H1 (cell line): Measurements from ENCODE around the gene ARPC2. TPM values are rescaled to one million over a fixed set of nuclear protein-coding genes. Genes with fewer than 3 reads are reported as not detected.

ENCODE experiments used
- GABPA ChIP-seq: IDR thresholded peaks from 2 replicates; pipeline ENCODE4 v1.6.1; 2011; ENCODE audit warnings: mild to moderate bottlenecking, low read length, moderate library complexity, borderline replicate concordance; ENCODE audit not compliant: insufficient read depth
- GTF2F1 ChIP-seq: IDR thresholded peaks from 2 replicates; pipeline ENCODE4 v1.6.1; 2012; ENCODE audit warnings: low read depth, low read length, improper control_type of control experiment, borderline replicate concordance
- HDAC6 ChIP-seq: IDR thresholded peaks from one replicate; pipeline ENCODE4 v1.7.1; 2012; ENCODE audit warnings: low read depth, mild to moderate bottlenecking, inconsistent platforms, low read length, moderate library complexity
- TCF12 ChIP-seq: IDR thresholded peaks from 2 replicates; pipeline ENCODE4 v1.6.1; 2011; ENCODE audit warnings: low read depth, mild to moderate bottlenecking, low read length
- USF2 ChIP-seq: IDR thresholded peaks from 2 replicates; pipeline ENCODE4 v1.6.1; 2011; ENCODE audit warnings: low read length, improper control_type of control experiment
- polyA plus RNA-seq, 7 experiments: library from polyadenylated mRNA; depleted of rRNA in 3 of 7; stranded (reverse) in 5 of 7; unstranded in 2 of 7; fragments of >200 nt in 5 of 7; fragments of 200-250 nt in 2 of 7; gene quantifications; 1 replicate in 5 of 7; 2 replicates in 1 of 7; 4 replicates in 1 of 7; pipeline versions ENCODE4 v1.2.1 to v1.2.3, GENCODE V29; 2011 to 2013; ENCODE audit warnings: missing spikeins in 2 of 7, mixed read lengths in 2 of 7
- total RNA-seq: library from RNA; stranded (reverse); fragmentation: NEBNext Ultra II Directional; extraction: Animal tissue kit (Norgen Biotek cat#: 25700); gene quantifications from 2 replicates; pipeline ENCODE4 v1.2.1, GENCODE V29; 2021
- TF ChIP-seq, protein P1 (sequence below): fragments of 300-600 bp; sonication (generic); IDR thresholded peaks from 2 replicates; pipeline ENCODE4 v1.7.1; 2012; ENCODE audit warnings: low read length, moderate library complexity, mild to moderate bottlenecking, inconsistent platforms; ENCODE audit not compliant: insufficient replicate concordance

ARPC2 gene
- total and polyA plus RNA-seq, 2 of the 8 experiments (the other 6 are each of a cell fraction or from before 2014, with no cell fraction given), result 174 to 195 TPM

- TF ChIP-seq, protein P1, sequence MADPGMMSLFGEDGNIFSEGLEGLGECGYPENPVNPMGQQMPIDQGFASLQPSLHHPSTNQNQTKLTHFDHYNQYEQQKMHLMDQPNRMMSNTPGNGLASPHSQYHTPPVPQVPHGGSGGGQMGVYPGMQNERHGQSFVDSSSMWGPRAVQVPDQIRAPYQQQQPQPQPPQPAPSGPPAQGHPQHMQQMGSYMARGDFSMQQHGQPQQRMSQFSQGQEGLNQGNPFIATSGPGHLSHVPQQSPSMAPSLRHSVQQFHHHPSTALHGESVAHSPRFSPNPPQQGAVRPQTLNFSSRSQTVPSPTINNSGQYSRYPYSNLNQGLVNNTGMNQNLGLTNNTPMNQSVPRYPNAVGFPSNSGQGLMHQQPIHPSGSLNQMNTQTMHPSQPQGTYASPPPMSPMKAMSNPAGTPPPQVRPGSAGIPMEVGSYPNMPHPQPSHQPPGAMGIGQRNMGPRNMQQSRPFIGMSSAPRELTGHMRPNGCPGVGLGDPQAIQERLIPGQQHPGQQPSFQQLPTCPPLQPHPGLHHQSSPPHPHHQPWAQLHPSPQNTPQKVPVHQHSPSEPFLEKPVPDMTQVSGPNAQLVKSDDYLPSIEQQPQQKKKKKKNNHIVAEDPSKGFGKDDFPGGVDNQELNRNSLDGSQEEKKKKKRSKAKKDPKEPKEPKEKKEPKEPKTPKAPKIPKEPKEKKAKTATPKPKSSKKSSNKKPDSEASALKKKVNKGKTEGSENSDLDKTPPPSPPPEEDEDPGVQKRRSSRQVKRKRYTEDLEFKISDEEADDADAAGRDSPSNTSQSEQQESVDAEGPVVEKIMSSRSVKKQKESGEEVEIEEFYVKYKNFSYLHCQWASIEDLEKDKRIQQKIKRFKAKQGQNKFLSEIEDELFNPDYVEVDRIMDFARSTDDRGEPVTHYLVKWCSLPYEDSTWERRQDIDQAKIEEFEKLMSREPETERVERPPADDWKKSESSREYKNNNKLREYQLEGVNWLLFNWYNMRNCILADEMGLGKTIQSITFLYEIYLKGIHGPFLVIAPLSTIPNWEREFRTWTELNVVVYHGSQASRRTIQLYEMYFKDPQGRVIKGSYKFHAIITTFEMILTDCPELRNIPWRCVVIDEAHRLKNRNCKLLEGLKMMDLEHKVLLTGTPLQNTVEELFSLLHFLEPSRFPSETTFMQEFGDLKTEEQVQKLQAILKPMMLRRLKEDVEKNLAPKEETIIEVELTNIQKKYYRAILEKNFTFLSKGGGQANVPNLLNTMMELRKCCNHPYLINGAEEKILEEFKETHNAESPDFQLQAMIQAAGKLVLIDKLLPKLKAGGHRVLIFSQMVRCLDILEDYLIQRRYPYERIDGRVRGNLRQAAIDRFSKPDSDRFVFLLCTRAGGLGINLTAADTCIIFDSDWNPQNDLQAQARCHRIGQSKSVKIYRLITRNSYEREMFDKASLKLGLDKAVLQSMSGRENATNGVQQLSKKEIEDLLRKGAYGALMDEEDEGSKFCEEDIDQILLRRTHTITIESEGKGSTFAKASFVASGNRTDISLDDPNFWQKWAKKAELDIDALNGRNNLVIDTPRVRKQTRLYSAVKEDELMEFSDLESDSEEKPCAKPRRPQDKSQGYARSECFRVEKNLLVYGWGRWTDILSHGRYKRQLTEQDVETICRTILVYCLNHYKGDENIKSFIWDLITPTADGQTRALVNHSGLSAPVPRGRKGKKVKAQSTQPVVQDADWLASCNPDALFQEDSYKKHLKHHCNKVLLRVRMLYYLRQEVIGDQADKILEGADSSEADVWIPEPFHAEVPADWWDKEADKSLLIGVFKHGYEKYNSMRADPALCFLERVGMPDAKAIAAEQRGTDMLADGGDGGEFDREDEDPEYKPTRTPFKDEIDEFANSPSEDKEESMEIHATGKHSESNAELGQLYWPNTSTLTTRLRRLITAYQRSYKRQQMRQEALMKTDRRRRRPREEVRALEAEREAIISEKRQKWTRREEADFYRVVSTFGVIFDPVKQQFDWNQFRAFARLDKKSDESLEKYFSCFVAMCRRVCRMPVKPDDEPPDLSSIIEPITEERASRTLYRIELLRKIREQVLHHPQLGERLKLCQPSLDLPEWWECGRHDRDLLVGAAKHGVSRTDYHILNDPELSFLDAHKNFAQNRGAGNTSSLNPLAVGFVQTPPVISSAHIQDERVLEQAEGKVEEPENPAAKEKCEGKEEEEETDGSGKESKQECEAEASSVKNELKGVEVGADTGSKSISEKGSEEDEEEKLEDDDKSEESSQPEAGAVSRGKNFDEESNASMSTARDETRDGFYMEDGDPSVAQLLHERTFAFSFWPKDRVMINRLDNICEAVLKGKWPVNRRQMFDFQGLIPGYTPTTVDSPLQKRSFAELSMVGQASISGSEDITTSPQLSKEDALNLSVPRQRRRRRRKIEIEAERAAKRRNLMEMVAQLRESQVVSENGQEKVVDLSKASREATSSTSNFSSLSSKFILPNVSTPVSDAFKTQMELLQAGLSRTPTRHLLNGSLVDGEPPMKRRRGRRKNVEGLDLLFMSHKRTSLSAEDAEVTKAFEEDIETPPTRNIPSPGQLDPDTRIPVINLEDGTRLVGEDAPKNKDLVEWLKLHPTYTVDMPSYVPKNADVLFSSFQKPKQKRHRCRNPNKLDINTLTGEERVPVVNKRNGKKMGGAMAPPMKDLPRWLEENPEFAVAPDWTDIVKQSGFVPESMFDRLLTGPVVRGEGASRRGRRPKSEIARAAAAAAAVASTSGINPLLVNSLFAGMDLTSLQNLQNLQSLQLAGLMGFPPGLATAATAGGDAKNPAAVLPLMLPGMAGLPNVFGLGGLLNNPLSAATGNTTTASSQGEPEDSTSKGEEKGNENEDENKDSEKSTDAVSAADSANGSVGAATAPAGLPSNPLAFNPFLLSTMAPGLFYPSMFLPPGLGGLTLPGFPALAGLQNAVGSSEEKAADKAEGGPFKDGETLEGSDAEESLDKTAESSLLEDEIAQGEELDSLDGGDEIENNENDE, result no peak
- TF ChIP-seq HDAC6 (no peak), TCF12 (no peak), USF2 (no peak), GABPA (no peak), GTF2F1 (no peak)
Measured at GRCh38 chr2:218295029-218295428, 78.0 kb downstream of the ARPC2 start (continued).
